Forelimb muscle (tissue), 1 donor: ENCODE data around the gene LAIR1. TPM values are rescaled to one million over a fixed set of nuclear protein-coding genes. Genes with fewer than 3 reads are reported as not detected.
"Not testable (repeated sequence)": the region's sequence is repeated elsewhere in the genome, so short reads cannot be mapped to it uniquely, and the experiment has no call there.

Experiments
- DNase-seq: peaks from one replicate; pipeline ENCODE4 v3.0.0-alpha.2; 2013; ENCODE audit warnings: low read depth
- polyA plus RNA-seq: library from polyadenylated mRNA; unstranded; fragments of 120-200 nt; gene quantifications from one replicate; pipeline ENCODE4 v1.2.1, GENCODE V29; 2013; ENCODE audit not compliant: insufficient read length

The LAIR1 gene
- polyA plus RNA-seq, 1 donor, result 6.6 TPM

DNA sequence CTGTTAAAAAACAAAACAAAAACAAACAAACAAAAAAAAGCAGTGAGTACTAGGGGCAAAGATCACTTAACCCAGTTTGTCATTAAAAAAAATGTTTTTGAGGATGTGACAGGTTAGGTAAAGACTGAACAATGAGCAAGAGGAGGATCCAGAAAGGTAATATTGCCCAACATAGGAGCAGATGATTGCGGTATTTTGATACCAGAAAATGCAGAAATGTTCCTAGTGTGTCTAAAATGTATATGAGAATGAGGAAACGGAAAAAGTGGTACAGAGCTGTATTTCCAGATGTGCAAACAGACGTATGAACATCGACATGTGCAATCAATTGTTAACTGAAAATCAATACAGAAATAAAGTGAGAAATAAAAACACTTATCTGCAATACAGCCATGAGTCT is 20.9 kb downstream of the LAIR1 start:
- DNase-seq, result no peak

DNA sequence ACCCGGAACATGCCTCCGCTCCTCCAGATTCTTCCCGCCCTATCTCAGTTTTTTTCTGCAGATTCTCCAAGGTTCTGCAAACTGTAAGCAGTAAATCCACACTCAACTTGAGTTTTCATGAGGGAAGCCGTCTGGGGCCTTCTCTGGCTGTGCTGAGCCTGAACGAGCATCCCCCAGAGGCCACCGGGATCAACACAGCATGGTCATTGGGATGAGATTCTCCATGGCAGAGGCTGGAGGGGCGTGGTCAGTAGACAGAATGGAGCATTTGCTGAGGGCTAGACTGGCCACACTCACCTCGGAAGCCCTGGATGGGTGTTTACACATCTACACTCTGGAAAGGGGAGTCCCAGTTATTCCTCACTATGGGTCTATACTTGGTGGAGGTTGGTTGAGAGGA is 23.4 kb downstream of the LAIR1 start:
- no peak for DNase-seq

DNA sequence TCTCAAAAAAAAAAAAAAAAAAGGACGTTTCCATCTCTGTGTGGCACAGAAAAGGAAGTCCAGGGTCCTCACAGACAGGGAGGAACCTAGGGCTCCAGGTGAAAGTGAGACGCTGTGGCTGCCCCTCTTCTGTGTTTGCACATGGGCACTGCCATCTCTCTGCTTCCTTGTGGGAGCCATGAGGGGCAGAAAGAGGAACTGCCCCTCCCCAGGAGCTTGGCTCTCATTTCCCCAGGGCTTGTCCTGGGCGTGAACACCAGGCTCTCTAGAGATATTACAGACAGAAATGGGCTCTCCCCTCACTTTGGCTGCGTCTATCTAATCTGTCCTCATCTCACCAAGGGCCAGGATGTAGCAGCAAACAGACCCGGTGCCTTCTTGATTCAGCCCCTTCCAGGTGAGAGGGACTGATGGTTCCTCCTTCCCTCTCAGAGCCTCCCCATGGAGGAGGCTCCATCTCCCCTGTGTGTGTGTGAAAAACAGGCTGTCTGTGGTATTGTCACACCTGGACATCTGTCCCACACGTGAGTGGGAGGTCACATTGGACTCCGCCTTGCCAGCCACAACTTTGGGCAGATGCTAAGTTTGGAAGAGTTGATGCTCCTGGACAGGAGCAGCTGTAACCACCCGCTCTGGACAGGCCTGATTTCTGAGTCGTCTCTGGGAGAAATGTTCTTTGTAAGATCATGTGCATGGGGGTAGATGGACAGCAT is 24.9 kb downstream of the LAIR1 start:
- DNase-seq, result no peak

DNA sequence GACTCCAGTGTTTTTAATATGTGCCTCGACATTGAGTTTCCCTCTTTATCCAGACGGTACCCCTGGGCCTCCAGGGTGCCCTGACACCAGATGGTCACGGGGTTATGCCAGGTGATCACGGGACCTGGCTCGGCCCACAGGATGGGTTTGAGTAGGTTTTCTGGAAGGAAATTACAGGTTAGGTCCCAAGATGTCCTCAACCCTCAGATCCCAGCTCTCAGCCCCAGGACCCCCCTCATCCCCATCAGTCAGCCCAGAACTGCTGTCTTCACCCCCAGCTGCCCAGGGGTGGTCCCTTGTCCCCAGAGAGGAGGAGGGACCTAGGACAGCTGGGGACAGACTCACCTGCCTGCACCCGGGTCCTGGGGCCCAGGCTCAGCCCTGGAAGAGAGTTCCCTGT is 26.2 kb downstream of the LAIR1 start:
- no peak for DNase-seq

DNA sequence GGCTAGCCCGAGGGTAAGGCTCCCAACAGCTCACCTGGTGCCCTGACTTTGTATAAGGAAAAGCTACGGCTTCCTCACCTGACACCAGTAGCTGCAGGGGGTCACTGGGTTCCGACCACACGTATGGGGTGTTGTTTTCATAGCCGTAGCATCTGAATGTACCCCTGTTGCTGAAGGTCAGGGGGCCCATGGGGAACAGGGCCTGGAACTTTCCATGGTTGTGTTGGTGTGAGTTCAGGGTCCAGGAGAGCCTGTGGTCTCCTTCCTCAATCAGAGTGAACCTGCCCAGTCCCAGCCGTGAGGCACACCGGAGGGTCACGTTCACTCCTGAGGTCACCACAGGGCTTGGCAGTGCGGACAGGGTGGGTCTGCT is 26.9 kb downstream of the LAIR1 start:
- DNase-seq, result no peak

DNA sequence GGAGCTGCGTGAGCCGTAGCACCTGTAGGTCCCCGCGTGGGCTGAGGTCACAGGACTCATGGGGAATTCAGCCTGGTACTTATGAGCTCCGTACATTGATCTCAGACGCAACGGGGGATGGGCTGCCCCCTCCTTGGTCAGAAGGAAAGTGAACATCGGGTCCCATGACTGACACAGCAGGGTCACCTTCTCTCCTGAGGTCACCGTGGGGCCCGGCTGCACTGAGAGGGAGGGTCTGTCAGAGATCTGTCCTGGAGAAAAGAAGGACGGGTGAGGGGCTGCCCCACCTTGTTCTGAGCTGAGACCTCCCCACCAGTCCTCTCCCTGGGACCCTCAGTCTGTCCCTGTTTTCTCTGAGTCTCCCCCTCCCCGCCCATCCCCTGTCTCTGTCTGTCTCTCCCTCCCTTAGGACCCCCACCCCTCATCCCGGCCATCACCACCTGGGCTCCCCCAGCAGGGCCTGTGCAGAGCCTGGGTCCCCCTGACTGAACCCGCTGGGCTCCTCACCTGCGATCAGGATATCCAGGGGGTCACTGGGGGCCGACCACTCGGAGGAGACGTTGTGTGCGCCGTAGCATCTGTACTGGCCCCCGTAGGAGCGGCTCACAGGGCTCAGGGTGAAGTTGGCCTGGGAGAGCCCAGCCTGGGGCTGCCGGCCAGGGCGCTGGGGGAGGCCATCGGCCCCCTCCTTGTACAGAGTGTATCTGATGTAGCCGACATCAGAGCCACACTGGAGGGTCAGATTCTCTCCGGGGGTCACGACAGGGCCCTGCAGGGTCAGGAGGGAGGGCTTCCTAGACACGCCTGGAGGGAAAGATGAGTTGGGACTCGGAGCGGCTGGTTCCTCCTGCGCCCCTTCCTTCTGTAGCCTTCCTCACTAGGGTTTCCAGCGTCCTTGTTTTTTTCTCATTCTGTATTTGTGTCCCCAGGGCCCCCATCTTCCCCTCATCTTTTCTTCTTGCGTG is 27.6 kb downstream of the LAIR1 start:
- DNase-seq, result no peak

DNA sequence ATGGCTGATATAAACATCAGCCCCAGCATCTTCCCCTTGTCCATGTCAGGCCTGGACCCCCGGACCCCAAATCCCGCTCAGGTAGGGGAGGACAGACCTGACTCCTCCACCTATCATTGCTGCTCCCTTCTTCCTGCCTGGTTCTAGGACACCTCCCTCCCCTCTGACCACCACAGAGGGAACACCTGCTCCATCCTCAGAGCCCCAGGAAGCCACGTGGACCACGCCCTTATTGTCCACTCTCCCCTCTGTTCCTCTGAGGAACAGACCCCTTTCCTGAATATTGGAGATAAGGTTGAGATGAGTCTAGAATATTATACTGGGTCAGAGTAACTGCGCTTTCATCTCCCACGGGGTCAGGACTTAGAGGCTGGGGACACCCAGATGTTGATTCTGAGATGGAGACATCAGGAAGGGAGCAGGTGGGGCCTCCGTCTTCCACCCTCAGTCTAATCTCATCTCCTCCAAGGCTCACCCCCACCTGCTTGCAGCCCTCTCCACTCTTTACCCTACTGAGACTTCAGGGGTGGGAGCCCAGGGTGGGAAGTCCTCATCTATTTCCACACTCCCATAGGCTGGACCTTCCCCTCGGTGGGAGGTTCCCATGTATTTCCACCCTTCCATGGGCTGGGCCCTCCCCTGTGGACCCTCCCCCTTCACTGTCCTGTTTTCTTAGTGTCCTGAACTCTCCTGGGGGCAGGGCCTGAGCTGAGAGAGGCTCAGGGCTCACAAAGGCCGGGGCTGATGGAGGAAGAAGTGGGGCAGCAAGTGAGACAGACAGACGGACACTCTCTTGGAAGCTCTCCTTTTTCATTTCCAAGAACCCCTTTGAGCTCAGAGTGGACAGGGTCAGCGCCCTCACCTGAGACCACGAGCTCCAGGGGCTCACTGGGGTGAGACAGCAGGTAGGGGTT is 28.5 kb downstream of the LAIR1 start:
- DNase-seq, result no peak

DNA sequence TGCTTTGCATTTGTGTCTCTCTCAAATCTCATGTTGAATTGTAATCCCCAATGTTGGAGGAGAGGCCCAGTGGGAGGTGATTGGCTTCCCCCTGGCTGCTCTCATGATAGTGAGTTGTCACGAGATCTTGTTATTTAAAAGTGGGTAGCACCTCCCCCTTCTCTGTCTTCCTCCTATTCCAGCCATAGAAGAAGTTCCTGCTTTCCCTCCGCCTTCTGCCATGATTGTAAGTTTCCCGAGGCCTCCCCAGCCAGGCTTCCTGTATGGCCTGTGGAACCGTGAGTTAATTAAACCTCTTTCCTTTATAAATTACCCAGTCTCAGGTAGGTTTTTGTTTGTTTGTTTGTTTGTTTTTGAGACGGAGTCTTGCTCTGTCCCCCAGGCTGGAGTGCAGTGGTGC is 29.6 kb downstream of the LAIR1 start:
- DNase-seq, result no peak

DNA sequence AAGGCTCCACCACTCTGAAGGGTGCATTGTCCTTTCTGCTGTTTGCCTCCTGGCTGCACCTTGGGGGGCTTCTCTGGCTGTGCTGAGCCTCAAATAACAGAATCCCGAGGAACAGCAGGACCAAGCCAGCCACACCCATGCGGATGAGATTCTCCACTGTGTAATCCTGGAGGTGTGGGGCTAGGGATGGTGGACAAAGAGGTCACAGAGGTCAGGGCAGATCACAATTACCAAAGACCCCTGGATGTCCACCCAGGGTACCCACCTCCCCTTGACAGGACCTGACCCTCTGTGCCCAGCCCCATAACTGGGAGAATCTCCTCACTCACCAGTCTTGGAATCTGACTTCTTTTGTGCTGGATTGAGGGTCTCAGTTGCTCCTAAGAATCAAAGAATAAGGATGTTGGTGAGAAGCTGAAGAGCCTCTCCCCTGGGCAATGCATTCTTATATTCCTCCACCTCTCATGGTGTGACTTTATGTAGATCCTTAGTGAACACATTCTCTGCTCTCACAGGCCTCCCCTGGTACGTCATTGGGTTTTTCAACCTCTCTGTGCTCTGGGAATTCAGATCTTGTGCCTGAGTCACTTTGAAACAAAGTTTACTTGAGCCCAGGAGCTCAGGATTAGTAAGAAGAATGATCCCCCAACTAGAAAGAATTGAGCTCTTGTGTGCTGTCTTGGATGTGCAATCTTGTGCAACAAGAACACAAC is 31.0 kb downstream of the LAIR1 start:
- DNase-seq, result no peak

DNA sequence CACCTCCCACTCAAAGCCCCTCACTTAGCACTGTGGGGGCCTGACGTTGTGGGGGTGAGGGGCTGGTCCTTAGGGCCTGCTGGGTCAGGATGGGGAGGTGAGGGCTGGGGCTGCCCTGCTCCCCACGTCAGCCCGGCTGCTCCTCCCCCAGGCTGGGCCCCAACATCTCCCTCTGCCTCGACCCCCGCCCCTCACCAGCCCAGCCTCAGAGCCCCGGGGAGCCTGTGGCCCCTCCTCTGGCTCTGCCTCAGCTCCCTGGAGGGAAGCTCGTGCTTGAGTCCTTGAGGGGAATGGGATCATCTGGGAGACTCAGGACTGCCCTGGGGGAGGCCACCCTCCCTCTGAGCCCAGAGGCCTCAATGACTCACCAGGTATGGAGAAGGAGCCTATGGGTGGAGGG is 32.6 kb downstream of the LAIR1 start:
- DNase-seq, result no peak

DNA sequence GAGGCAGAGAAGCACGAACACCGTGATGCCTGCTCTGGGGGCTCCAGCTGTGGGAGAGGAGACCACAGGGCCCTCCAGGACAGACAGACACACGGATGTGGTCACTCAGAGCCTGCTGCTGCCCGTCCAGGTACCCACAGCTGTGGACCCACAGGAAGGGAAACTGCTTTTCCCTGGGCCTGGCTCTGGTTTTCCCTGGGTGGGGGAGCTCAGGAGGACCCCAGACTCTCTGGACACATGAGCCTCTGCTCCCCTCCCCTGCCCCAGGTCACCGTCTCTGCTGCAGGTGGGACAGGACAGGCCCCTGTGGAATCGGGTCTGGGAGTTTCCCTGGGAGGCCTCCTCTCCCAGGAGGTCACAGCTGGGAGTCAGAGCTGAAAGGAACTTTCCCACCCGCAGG is 33.1 kb downstream of the LAIR1 start:
- DNase-seq, result no peak

DNA sequence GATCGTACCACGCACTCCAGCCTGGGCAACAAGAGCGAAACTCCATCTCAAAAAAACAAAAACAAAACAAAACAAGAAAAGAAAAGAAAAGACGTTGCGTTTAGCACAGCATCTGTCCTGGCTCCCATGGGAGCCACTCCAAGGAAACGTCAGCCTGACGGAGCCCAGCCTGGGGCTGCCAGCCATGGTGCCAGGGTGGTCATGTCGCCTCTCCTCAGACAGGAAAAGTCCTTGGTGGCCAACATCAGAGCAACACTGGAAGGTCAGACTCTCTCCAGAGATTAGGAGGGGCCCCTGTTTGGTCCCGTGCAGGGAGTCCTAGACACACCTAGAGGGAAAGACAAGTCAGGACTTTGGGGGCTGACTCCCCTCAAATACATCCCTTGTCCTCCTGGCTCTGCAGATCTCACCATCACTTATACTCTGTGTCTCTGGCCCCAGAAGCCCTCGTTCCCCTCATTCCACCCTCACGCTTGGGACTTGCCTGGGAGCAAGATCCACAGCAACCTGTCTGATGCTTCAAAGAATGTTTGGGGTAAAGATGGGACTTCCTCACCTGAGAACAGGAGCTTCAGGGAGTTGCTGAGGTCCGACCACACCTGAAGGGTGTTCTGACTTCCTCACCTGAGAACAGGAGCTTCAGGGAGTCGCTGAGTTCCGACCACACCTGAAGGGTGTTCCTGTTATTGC is 35.1 kb downstream of the LAIR1 start:
- no peak for DNase-seq

DNA sequence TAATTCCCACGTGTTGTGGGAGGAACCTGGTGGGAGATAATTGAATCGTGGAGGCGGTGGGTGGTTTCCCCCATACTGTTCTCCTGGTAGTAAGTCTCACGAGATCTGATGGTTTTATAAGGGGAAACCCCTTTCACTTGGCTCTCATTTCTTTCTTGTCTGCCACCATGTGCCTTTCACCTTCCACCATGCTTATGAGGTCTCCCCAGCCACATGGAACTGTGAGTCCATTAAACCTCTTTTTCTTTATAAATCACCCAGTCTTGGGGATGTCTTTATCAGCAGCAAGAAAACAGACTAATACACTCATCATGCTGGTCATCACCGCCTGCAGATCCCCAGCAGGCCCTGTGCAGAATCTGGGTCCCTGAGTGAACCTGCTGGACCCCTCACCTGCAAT is 36.0 kb downstream of the LAIR1 start:
- DNase-seq, result not testable (repeated sequence)

DNA sequence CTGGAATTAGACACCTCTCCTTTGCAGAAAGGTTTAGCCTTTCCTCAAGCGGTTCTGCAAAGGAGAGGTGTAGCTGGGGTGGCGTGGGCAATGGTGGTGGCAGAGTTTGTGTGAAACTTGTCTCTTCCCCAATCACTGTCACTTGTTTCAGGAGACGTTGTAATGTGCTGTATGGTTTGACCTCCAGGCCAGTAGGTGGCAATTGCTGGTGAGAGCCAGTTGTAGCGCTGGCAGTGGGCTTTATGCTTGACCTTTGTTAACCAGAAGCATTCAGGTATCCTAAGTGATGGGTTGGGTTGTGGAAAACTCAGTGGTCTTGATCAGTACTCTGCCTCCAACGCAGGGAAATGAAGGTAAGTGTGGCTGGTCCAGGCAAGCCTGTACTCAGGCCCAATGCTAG is 39.1 kb downstream of the LAIR1 start:
- no peak for DNase-seq

DNA sequence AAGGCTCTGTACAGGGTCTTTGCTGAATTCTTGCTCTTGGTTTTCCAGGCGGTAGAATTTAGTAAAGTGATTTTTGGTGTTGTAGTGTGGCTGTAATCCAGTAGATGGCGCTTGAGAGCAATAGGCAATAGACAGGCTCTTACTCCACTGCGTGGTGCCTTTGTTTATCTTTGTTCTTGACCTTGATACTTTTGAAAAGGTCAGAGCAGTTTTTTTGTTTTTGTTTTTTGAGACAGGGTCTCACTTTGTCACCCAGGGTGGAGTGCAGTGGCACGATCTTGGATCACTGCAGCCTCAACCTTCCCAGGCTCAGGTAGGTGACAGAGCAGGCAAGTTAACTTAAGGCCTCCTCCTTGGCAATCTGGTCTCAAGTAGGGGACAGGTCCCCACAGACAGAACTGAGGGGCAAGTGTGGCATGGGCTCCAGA is 39.5 kb downstream of the LAIR1 start:
- no peak for DNase-seq

DNA sequence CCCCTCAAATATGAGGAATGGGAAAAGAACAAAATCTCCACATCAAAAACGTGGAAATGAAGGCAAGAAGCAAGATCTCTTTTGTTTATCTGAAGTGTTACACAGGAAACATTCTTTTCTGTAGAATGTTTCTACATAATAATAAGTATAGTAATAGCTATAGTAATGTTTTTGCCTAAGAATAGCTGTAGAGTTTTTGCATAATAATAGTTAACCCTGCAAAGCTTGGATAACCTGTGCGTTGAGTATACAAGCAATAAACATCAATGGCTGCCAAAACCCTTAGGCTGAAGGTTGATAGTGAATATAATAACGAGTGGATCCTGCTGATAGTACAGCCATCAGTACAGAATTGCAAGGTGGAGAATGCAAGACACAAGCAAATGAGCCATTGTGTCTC is 40.7 kb downstream of the LAIR1 start:
- DNase-seq, result no peak

DNA sequence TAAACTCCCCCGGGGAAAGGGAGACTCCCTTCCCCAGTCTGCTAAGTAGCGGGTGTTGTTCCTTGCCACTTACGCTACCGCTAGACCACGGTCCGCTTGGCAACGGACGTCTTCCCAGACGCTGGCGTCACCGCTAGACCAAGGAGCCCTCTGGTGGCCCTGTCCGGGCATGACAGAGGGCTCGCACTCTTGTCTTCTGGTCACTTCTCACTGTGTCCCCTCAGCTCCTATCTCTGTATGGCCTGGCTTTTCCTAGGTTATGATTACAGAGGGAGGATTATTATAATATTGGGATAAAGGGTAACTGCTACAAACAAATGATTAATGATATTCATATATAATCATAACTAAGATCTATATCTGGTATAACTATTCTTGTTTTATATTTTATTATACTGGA is 41.8 kb downstream of the LAIR1 start:
- not testable (repeated sequence) for DNase-seq

DNA sequence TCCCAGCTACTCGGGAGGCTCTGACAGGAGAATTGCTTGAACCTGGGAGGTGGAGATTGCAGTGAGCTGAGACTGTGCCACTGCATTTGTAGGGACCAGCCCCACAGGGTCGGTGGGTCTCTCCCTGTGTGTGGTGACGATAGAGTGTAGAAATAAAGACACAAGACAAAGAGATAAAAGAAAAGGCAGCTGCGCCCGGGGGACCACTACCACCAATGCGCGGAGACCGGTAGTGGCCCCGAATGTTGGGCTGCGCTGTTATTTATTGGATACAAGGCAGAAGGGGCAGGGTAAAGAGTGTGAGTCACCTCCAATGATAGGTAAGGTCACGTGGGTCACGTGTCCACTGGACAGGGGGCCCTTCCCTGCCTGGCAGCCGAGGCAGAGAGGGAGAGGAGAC is 42.4 kb downstream of the LAIR1 start:
- not testable (repeated sequence) for DNase-seq

DNA sequence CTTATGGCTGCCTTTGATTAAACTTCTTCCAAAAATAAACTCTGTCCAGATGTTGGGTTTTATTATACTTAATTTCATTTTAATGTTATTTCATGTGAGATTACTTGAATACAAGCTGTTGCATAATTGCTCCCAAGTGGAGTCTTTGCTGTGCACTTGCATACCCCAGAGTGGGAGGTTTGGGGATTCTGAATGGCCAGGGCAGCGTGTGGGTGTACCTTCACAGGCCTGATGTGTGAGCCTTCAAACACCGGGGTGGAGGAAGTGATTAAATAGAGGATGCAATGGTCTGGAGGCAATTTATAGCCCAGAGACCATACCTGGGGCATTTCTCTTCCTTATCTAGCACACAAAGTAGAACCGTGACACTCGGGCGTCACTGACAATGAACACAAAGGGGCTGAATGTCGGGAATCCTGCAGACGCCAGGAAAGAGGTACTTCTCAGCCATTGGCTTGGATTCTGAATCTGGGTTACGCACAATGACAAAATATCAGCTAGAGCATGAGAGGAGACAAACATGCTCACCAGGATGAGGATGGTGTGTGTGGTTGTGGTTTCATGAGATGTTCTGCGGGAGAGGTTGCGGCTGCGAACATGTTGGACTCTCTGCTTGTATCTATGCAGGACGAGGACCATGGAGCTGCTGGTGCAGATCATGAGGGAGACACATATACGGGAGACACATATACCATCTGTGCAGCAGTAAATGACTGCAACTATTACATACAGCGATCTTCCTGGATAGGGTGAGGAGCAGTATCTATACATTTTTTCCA is 44.6 kb downstream of the LAIR1 start:
- DNase-seq, result no peak

DNA sequence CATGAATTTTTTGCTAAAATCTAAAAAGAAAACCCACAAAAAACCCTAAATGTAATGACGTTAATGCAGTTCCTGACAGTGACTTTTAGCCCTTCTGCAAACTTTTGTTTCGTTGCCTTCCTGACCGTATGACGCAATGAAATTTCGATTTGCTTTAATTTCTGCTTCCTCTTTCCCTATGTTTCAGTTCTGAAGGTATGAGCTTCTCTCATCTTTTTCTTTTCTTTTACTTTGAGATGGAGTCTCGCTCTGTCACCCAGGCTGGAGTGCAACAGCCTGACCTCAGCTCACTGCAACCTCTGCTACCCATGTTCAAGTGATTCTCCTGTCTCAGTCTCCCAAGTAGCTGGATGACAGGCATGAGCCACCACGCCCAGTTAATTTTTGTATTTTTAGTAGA is 45.7 kb downstream of the LAIR1 start:
- no peak for DNase-seq
